HL-60 (cell line): ENCODE data around the gene IPPK.

ENCODE experiments used
- DNase-seq, 2 experiments: peaks; one replicate each; pipeline ENCODE4 v3.0.0-alpha.2; 2010 to 2020; ENCODE audit warnings: low read depth in 1 of 2, low spot score in 1 of 2
- H3K27ac ChIP-seq: fragments of 250-450 bp; sonication (Bioruptor Pico); replicated peaks from 2 replicates; pipeline ENCODE4 v1.5.1; 2020; ENCODE audit warnings: mild to moderate bottlenecking, moderate library complexity
- H3K27me3 ChIP-seq: fragments of 250-450 bp; sonication (Bioruptor Pico); 2 replicates; pipeline ENCODE4 v1.5.1; 2021; ENCODE audit warnings: mild to moderate bottlenecking, moderate library complexity; ENCODE audit not compliant: insufficient read depth, poor library complexity, severe bottlenecking
- H3K4me3 ChIP-seq: replicated peaks from 2 replicates; pipeline ENCODE4 v1.5.1; 2011; ENCODE audit warnings: mild to moderate bottlenecking, control low read depth, low read length; ENCODE audit not compliant: insufficient read depth
- GABPA ChIP-seq: IDR thresholded peaks from 2 replicates; pipeline ENCODE4 v1.6.1; 2012; ENCODE audit warnings: low read depth
- POLR2AphosphoS5 ChIP-seq: IDR thresholded peaks from 2 replicates; pipeline ENCODE4 v1.6.1; 2012; ENCODE audit warnings: low read depth
- REST ChIP-seq: IDR thresholded peaks from 2 replicates; pipeline ENCODE4 v1.6.1; 2012; ENCODE audit warnings: low read depth; ENCODE audit not compliant: insufficient replicate concordance
- SPI1 ChIP-seq: IDR thresholded peaks from 2 replicates; pipeline ENCODE4 v1.6.1; 2012; ENCODE audit warnings: low read depth, mild to moderate bottlenecking, borderline replicate concordance
- TF ChIP-seq, protein P1 (sequence below): IDR thresholded peaks from one replicate; pipeline ENCODE4 v1.5.1; 2011; ENCODE audit warnings: low read length, control low read depth, inconsistent platforms; ENCODE audit not compliant: insufficient read depth

IPPK gene

DNA sequence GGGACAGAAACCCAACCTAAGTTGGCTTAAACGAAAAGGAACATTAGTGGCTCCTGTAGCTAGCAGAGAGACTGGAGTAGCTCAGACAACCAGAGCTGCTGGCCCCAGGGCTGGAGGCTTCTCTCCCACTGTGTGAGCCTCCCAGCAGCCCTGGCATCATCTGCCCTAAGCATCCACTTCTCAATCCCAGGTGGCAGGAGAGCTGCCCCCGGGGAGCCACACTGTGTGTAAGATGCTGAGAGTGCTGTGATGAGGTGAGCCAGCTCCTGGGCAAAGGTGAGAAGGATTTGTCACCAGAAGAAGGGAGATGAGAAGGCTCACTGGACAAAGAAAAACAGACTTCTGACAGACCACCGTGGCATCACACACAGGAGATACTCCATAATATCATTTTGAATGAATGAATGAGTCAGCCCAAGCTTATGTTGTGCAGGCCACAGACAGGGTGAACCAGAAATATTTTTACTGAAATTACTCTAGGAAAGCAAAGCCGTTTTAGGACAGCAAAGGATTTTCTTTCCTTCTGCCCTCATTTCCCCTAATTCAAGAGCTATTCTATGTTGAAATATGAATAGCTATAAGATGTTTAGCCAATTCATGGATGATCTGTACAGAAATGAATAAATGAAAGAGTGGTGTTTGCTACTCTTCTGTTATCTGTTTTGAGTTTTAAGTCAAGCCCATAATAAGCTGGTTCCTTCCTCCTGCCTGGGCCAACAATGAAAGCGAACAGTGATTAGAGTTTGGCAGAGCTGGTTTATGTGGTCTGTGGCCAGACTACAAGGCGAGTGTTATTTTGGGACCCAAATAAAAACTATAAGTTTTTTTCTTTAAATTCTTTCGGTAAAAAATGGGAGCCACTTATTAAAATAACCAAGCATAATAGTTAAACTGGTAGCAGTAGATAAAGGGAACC is 76.7 kb downstream of the IPPK start:
- TF ChIP-seq GABPA = no peak
- TF ChIP-seq SPI1 = no peak
- TF ChIP-seq POLR2AphosphoS5 = no peak
- TF ChIP-seq REST = no peak
- TF ChIP-seq, protein P1, sequence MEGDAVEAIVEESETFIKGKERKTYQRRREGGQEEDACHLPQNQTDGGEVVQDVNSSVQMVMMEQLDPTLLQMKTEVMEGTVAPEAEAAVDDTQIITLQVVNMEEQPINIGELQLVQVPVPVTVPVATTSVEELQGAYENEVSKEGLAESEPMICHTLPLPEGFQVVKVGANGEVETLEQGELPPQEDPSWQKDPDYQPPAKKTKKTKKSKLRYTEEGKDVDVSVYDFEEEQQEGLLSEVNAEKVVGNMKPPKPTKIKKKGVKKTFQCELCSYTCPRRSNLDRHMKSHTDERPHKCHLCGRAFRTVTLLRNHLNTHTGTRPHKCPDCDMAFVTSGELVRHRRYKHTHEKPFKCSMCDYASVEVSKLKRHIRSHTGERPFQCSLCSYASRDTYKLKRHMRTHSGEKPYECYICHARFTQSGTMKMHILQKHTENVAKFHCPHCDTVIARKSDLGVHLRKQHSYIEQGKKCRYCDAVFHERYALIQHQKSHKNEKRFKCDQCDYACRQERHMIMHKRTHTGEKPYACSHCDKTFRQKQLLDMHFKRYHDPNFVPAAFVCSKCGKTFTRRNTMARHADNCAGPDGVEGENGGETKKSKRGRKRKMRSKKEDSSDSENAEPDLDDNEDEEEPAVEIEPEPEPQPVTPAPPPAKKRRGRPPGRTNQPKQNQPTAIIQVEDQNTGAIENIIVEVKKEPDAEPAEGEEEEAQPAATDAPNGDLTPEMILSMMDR = no peak
- no peak overlapping the region for H3K27ac ChIP-seq
- no peaks in the 10 kb centered on the region for H3K27me3 ChIP-seq
- H3K4me3 ChIP-seq = no peak overlapping the region
- DNase-seq = no peak

DNA sequence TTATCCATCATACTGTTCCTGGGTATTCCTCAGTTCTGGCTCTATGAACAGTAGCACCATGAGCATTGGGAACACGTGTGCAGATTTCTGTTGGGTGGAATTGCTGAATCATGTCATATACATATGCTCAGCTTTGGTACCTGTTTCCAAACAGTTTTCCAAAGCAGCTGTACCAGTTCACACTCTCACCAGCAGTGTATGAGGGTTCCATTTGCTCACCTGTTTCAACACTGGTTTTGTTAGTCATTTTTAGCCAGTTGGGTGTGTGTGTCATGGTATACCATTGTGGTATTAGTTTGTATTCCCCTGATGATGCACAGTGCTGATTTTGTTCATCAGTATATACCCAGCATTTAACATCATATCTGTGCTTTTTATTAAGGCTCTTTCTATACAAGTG is 77.4 kb downstream of the IPPK start:
- no peaks in the 10 kb centered on the region for H3K27me3 ChIP-seq
- H3K4me3 ChIP-seq = no peak overlapping the region
- TF ChIP-seq POLR2AphosphoS5 (no peak), SPI1 (no peak)
- DNase-seq = no peak
- H3K27ac ChIP-seq = no peak overlapping the region

- no peaks in the 10 kb centered on the region for H3K27me3 ChIP-seq
- no peak overlapping the region for H3K4me3 ChIP-seq
- H3K27ac ChIP-seq = no peak overlapping the region
- no peak for TF ChIP-seq GABPA
- 0 out of 2 replicates have a peak, but pooled peaks have one; percentile 28 for TF ChIP-seq POLR2AphosphoS5
- TF ChIP-seq, protein P1 = no peak
- peak; percentile 35; the same call in 1 of the 2 replicates for TF ChIP-seq SPI1
- peak; percentile 36 for TF ChIP-seq REST
- peak in 1 of 2 experiments; percentile 51 for DNase-seq
Measured at GRCh38 chr9:92590377-92590776, 79.6 kb downstream of the IPPK start.

DNA sequence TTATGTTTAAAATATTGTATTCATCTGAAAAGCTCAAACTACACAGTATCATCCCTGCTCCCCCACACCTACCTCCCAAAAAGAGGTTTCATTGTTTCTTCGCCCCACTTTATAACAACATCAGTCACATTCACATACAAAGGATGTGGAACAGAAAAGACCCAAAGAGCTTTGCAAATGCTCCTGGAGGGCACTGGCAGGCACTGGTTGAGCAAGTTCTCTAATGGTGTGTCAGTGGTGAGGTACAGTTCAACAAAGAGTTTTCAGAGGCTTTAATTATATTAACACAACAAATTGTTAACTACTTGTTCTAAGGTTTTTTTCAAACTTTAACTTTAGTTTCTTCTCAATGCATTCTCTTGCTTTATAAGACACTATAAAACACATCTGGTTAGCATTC is 80.0 kb downstream of the IPPK start:
- Histone ChIP-seq H3K27me3 (no peaks in the 10 kb centered on the region), H3K4me3 (no peak overlapping the region), H3K27ac (no peak overlapping the region)
- no peak for TF ChIP-seq SPI1
- TF ChIP-seq, protein P1 = no peak
- no peak for TF ChIP-seq GABPA
- no peak for TF ChIP-seq POLR2AphosphoS5
- no peak for TF ChIP-seq REST
- DNase-seq = no peak
